H1 (cell line): ENCODE measurements around the gene MYOCD. TPM values are rescaled to one million over a fixed set of nuclear protein-coding genes. Genes with fewer than 3 reads are reported as not detected.

Source experiments
- CTCF ChIA-PET: fragments of 300-600 bp; sonication (Branson Sonifier 250); formaldehyde crosslinking; loops from one replicate; lab custom pipeline; 2021; ENCODE audit not compliant: partially characterized antibody; lab: Charles Lee
- POLR2A ChIA-PET: fragments of 300-600 bp; sonication (Branson Sonifier 250); formaldehyde crosslinking; loops from one replicate; lab custom pipeline; 2021; ENCODE audit warnings: inconsistent platforms; ENCODE audit not compliant: partially characterized antibody; lab: Charles Lee
- DNase-seq, 2 experiments: peaks; one replicate each; pipeline versions ENCODE4 v3.0.0 to v3.0.0-alpha.2; 2010 to 2022; ENCODE audit warnings: low spot score in 2 of 2, low read depth in 1 of 2, mixed read lengths in 1 of 2
- FAIRE-seq: peaks from 2 replicates; lab custom pipeline; 2011; peaks lifted over from hg19 to GRCh38; lab: Jason Lieb, UNC
- H2AFZ ChIP-seq: 2 replicates; pipeline ENCODE4 v1.8.1; 2012; ENCODE audit warnings: low read length, inconsistent platforms
- H2AK5ac ChIP-seq: 2 replicates; pipeline ENCODE4 v1.6.1; 2013; ENCODE audit warnings: low read depth, low read length
- H2BK120ac ChIP-seq: replicated peaks from 2 replicates; pipeline ENCODE3; 2013; ENCODE audit warnings: low read depth, low read length, inconsistent platforms
- H2BK12ac ChIP-seq: 2 replicates; pipeline ENCODE4 v1.6.1; 2013; ENCODE audit warnings: low read depth, low read length
- H2BK15ac ChIP-seq: 2 replicates; pipeline ENCODE4 v1.6.1; 2013; ENCODE audit warnings: low read length
- H2BK20ac ChIP-seq: 2 replicates; pipeline ENCODE4 v1.6.1; 2013; ENCODE audit warnings: low read length
- H2BK5ac ChIP-seq: 2 replicates; pipeline ENCODE4 v1.6.1; 2013; ENCODE audit warnings: low read depth, low read length
- H3K14ac ChIP-seq: 2 replicates; pipeline ENCODE4 v1.6.1; 2013; ENCODE audit warnings: inconsistent platforms; ENCODE audit not compliant: insufficient read length
- H3K18ac ChIP-seq: 2 replicates; pipeline ENCODE4 v1.6.1; 2013; ENCODE audit warnings: low read length; ENCODE audit errors: extremely low read depth
- H3K23ac ChIP-seq: 2 replicates; pipeline ENCODE4 v1.6.1; 2013; ENCODE audit warnings: inconsistent platforms; ENCODE audit not compliant: insufficient read length
- H3K23me2 ChIP-seq: 2 replicates; pipeline ENCODE4 v1.6.1; 2013; ENCODE audit warnings: low read depth, low read length
- H3K27ac ChIP-seq: 2 replicates; pipeline ENCODE4 v1.6.1; 2011; ENCODE audit warnings: low read depth, low read length, inconsistent platforms
- H3K27me3 ChIP-seq, 4 experiments: replicated peaks in 1 of 4; 1 replicate in 1 of 4; 2 replicates in 3 of 4; pipeline versions ENCODE4 v1.6.1 to v1.8.1; 2011 to 2013; ENCODE audit warnings: low read length in 3 of 4, mild to moderate bottlenecking in 3 of 4, inconsistent platforms in 2 of 4, mixed read lengths in 2 of 4, moderate library complexity in 1 of 4; ENCODE audit not compliant: control insufficient read depth in 3 of 4, insufficient read depth in 3 of 4; ENCODE audit errors: extremely low read depth in 1 of 4
- H3K36me3 ChIP-seq, 4 experiments: 2 replicates each; pipeline versions ENCODE4 v1.6.1 to v1.8.1; 2011 to 2013; ENCODE audit warnings: mild to moderate bottlenecking in 4 of 4, low read length in 3 of 4, moderate library complexity in 2 of 4, control low read depth in 1 of 4, inconsistent platforms in 1 of 4; ENCODE audit not compliant: insufficient read depth in 4 of 4, control insufficient read depth in 2 of 4
- H3K4ac ChIP-seq: replicated peaks from 2 replicates; pipeline ENCODE3; 2013; ENCODE audit warnings: low read length, low read depth, mixed read lengths, inconsistent platforms; ENCODE audit not compliant: insufficient read length
- H3K4me1 ChIP-seq, 4 experiments: replicated peaks in 1 of 4; 1 replicate in 1 of 4; 2 replicates in 3 of 4; pipeline versions ENCODE4 v1.6.1 to v1.8.1; 2011 to 2013; ENCODE audit warnings: low read length in 3 of 4, inconsistent platforms in 2 of 4, mixed read lengths in 1 of 4; ENCODE audit not compliant: insufficient read depth in 4 of 4, control insufficient read depth in 3 of 4
- H3K4me2 ChIP-seq, 2 experiments: 2 replicates each; pipeline versions ENCODE4 v1.6.1 to v1.8.1; 2011 to 2013; ENCODE audit warnings: low read depth in 2 of 2, low read length in 2 of 2, control low read depth in 1 of 2, inconsistent platforms in 1 of 2, mild to moderate bottlenecking in 1 of 2; ENCODE audit not compliant: insufficient read depth in 1 of 2
- H3K4me3 ChIP-seq, 4 experiments: fragments of 200-600, 300-600 bp in 1 of 4; sonication (generic), shearing (Covaris generic), sonication (Bioruptor Twin) in 1 of 4; 2 replicates each; pipeline versions ENCODE4 v1.5.1 to v1.8.1; 2011 to 2016; ENCODE audit warnings: low read length in 4 of 4, low read depth in 3 of 4, control low read depth in 2 of 4, inconsistent platforms in 2 of 4, mild to moderate bottlenecking in 2 of 4, mixed read lengths in 1 of 4, moderate library complexity in 1 of 4; ENCODE audit not compliant: insufficient read depth in 2 of 4; ENCODE audit errors: extremely low read depth in 1 of 4
- H3K56ac ChIP-seq: replicated peaks from 2 replicates; pipeline ENCODE3; 2013; ENCODE audit warnings: low read depth, mild to moderate bottlenecking, mixed read lengths, low read length, inconsistent platforms; ENCODE audit not compliant: insufficient read length
- H3K79me1 ChIP-seq: 2 replicates; pipeline ENCODE4 v1.6.1; 2013; ENCODE audit warnings: low read depth, low read length, control low read depth
- H3K79me2 ChIP-seq, 2 experiments: 2 replicates each; pipeline versions ENCODE4 v1.6.1 to v1.8.1; 2012 to 2013; ENCODE audit warnings: low read length in 2 of 2, mild to moderate bottlenecking in 2 of 2, inconsistent platforms in 1 of 2; ENCODE audit not compliant: insufficient read depth in 2 of 2, control insufficient read depth in 1 of 2
- H3K9ac ChIP-seq, 4 experiments: replicated peaks in 1 of 4; 1 replicate in 1 of 4; 2 replicates in 3 of 4; pipeline versions ENCODE4 v1.6.1 to v1.8.1; 2011 to 2013; ENCODE audit warnings: low read depth in 3 of 4, low read length in 3 of 4, control low read depth in 2 of 4, mild to moderate bottlenecking in 2 of 4, moderate library complexity in 2 of 4, inconsistent platforms in 1 of 4; ENCODE audit errors: extremely low read depth in 1 of 4
- H3K9me3 ChIP-seq, 2 experiments: 2 replicates each; pipeline versions ENCODE4 v1.6.1 to v1.8.1; 2012 to 2013; ENCODE audit warnings: mild to moderate bottlenecking in 2 of 2, moderate library complexity in 2 of 2, control low read depth in 1 of 2, inconsistent platforms in 1 of 2, low read depth in 1 of 2, low read length in 1 of 2, mixed read lengths in 1 of 2; ENCODE audit not compliant: insufficient read depth in 2 of 2
- H4K20me1 ChIP-seq, 2 experiments: replicated peaks in 1 of 2; 2 replicates each; pipeline versions ENCODE3 to v1.8.1; 2011 to 2013; ENCODE audit warnings: inconsistent platforms in 2 of 2, low read length in 2 of 2, mild to moderate bottlenecking in 1 of 2; ENCODE audit not compliant: insufficient read depth in 2 of 2, control insufficient read depth in 1 of 2
- H4K5ac ChIP-seq: 2 replicates; pipeline ENCODE4 v1.6.1; 2013; ENCODE audit warnings: low read length, low read depth, mixed read lengths, inconsistent platforms; ENCODE audit not compliant: insufficient read length
- H4K8ac ChIP-seq: 2 replicates; pipeline ENCODE4 v1.8.0; 2013; ENCODE audit warnings: mild to moderate bottlenecking, moderate library complexity, low read length, inconsistent platforms; ENCODE audit not compliant: insufficient read depth; ENCODE audit errors: extremely low read depth
- H4K91ac ChIP-seq: replicated peaks from 2 replicates; pipeline ENCODE3; 2013; ENCODE audit warnings: low read length, mixed read lengths, inconsistent platforms; ENCODE audit not compliant: insufficient read length
- ASH2L ChIP-seq: fragments of 200-600, 300-600 bp; sonication (generic); IDR thresholded peaks from one replicate; pipeline ENCODE4 v1.7.1; 2017; ENCODE audit warnings: low read length
- BRCA1 ChIP-seq: IDR thresholded peaks from 2 replicates; pipeline ENCODE4 v1.6.1; 2012; ENCODE audit warnings: low read depth, low read length, improper control_type of control experiment
- CBX8 ChIP-seq: fragments of 300-800, 300-1000 bp; sonication (generic); IDR thresholded peaks from 2 replicates; pipeline ENCODE4 v1.7.1; 2016; ENCODE audit warnings: low read depth, low read length, borderline replicate concordance
- CTBP2 ChIP-seq: IDR thresholded peaks from 2 replicates; pipeline ENCODE4 v1.7.0; 2011; ENCODE audit warnings: borderline replicate concordance, mild to moderate bottlenecking, moderate library complexity, mixed read lengths, low read length; ENCODE audit not compliant: insufficient read depth, insufficient read length
- GABPA ChIP-seq: IDR thresholded peaks from 2 replicates; pipeline ENCODE4 v1.6.1; 2011; ENCODE audit warnings: mild to moderate bottlenecking, low read length, moderate library complexity, borderline replicate concordance; ENCODE audit not compliant: insufficient read depth
- SAP30 ChIP-seq: fragments of 300-600 bp; sonication (generic); IDR thresholded peaks from 2 replicates; pipeline ENCODE4 v1.7.1; 2012; ENCODE audit warnings: low read length, moderate library complexity, mild to moderate bottlenecking, inconsistent platforms; ENCODE audit not compliant: insufficient read depth, insufficient replicate concordance
- SIN3A ChIP-seq, 2 experiments: IDR thresholded peaks in 1 of 2; conservative IDR thresholded peaks in 1 of 2; 2 replicates each; pipeline ENCODE4 v1.6.1; 2011 to 2012; ENCODE audit warnings: low read length in 2 of 2, improper control_type of control experiment in 1 of 2, low read depth in 1 of 2, mild to moderate bottlenecking in 1 of 2
- SIRT6 ChIP-seq: IDR thresholded peaks from one replicate; pipeline ENCODE4 v1.7.1; 2012; ENCODE audit warnings: low read length, inconsistent platforms
- SRF ChIP-seq: IDR thresholded peaks from 2 replicates; pipeline ENCODE4 v1.6.1; 2011; ENCODE audit warnings: mild to moderate bottlenecking, low read depth, low read length, moderate library complexity
- WGBS, 2 experiments: shearing (Covaris generic) in 1 of 2; methylation state at CpG; one replicate each; pipeline versions ENCODE4 v1.1.6 to v1.1.7; 2013 to 2015; ENCODE audit warnings: low lambda C conversion rate in 2 of 2, mixed read lengths in 2 of 2, inconsistent platforms in 1 of 2, low coverage in 1 of 2, missing lambda C conversion rate in 1 of 2; ENCODE audit not compliant: insufficient replicate concordance in 2 of 2, insufficient coverage in 1 of 2, insufficient read length in 1 of 2; ENCODE audit errors: extremely low coverage in 1 of 2, missing lambda C conversion rate in 1 of 2; 5-methylcytosine and 5-hydroxymethylcytosine counted together
- polyA plus RNA-seq, 7 experiments: library from polyadenylated mRNA; depleted of rRNA in 3 of 7; stranded (reverse) in 5 of 7; unstranded in 2 of 7; fragments of >200 nt in 5 of 7; fragments of 200-250 nt in 2 of 7; gene quantifications; 1 replicate in 5 of 7; 2 replicates in 1 of 7; 4 replicates in 1 of 7; pipeline versions ENCODE4 v1.2.1 to v1.2.3, GENCODE V29; 2011 to 2013; ENCODE audit warnings: missing spikeins in 2 of 7, mixed read lengths in 2 of 7
- total RNA-seq: library from RNA; stranded (reverse); fragmentation: NEBNext Ultra II Directional; extraction: Animal tissue kit (Norgen Biotek cat#: 25700); gene quantifications from 2 replicates; pipeline ENCODE4 v1.2.1, GENCODE V29; 2021

Gene MYOCD
- total and polyA plus RNA-seq, 2 of the 8 experiments (the other 6 are each of a cell fraction or from before 2014, with no cell fraction given): 0.30 to 4.9 TPM

DNA sequence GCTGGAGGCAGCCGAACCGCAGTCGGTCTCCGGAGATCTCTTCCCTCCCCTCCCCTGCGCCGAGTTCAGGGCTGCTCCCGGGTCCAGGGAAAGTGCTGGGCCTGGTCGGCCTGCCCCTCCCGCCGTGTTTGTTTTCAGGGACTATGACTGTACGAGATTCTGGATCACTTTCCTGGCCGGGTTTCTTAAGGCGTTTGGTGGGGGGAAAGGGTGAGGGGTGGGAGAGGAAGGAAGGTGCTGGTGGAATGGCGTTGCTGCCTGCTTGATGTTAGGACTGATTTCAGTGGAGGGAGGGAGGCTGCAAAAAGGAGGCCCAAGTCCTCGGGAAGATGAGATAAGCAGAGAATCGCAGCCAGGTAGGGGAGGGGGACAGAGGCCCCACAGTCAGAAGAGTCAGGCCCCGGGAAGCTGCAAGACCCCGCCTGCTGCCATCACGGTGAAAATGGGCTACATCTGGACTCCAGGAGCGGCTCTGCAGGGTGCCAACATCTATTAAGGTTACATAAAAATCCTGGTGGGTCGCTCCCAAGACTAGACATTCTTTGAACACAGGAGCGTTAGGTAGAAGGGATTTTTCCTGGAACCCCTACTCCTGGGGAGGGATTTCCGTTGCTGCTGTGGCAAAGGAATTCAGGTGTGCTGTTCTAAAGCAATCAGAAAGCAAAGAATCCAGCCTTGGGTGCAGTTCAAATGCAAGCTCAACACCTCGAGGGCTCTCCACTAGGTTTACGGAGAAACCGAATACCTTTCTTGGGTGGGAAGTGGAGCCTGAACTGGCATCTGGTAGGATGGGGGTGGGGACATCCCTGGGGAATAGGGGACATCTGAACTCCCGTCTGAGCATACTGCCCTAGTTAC is 124.8 kb downstream of the MYOCD start:
- no peak overlapping the region for H4K5ac ChIP-seq
- H2AFZ ChIP-seq: peak overlapping the region; percentile 73; the same call in 1 of the 2 replicates
- no peak overlapping the region for H2BK120ac ChIP-seq
- H3K4ac ChIP-seq: no peak overlapping the region
- H3K36me3 ChIP-seq: no peaks in the 10 kb centered on the region
- H2BK15ac ChIP-seq: no peak overlapping the region
- H3K4me2 ChIP-seq: peak overlapping the region; percentile 88 to 90
- H4K20me1 ChIP-seq: peaks cover 5 to 7% of the 10 kb centered on the region in 2 experiments
- peaks cover 2% of the 10 kb centered on the region for H3K79me1 ChIP-seq
- no peak overlapping the region; the same call in 1 of the 2 replicates for H4K8ac ChIP-seq
- WGBS, 2 experiments: 9% methylated on average over 16 of the region's 27 CpGs; no CpG with 5 or more reads in 1 of the 2 experiments
- no peak overlapping the region for H2AK5ac ChIP-seq
- peaks cover 0 to 8% (median 4%) of the 10 kb centered on the region in 4 experiments; a peak in 4 of 7 replicates for H3K4me1 ChIP-seq
- TF ChIP-seq ASH2L (peak; percentile 93), SIN3A (conservative IDR thresholded peaks at IDR 0.05 in 1 of 2, IDR thresholded peaks at IDR 0.05 in 1 of 2; ENCODE audit: low read depth in 1 of 2, low read length in 2 of 2) (0 out of 4 replicates have a peak, but pooled peaks of 1 of the 2 experiments have one; percentile 49), CBX8 (no peak), SRF (no peak), SAP30 (peak; percentile 81), SIRT6 (no peak), BRCA1 (no peak), GABPA (no peak), CTBP2 (no peak)
- peaks cover 11% of the 10 kb centered on the region for H3K23me2 ChIP-seq
- H2BK5ac ChIP-seq: peak overlapping the region; percentile 69
- no peak overlapping the region for H3K56ac ChIP-seq
- peak overlapping the region; percentile 84 to 92 (median 90) for H3K4me3 ChIP-seq
- peaks cover 8 to 46% of the 10 kb centered on the region in 2 experiments for H3K79me2 ChIP-seq
- peak overlapping the region; percentile 33; the same call in 1 of the 2 replicates for H2BK12ac ChIP-seq
- ChIA-PET POLR2A (interaction anchor here (0.6 to 1.4 kb wide), 6 partner anchors 9 to 329 kb away, joined by 3 to 5 read pairs (median 3); no protein-coding TSS in a partner anchor), CTCF (interaction anchor here (0.6 kb wide), 1 partner anchor 71 kb away, joined by 4 read pairs; no protein-coding TSS in a partner anchor)
- no peak overlapping the region for H3K27ac ChIP-seq
- peaks cover 0 to 2% (median under 1%) of the 10 kb centered on the region in 4 experiments; a peak in 2 of 7 replicates for H3K27me3 ChIP-seq
- H3K23ac ChIP-seq: no peak overlapping the region
- peak in 1 of 2 experiments; percentile 51 for DNase-seq
- no peak overlapping the region for H2BK20ac ChIP-seq
- no peak overlapping the region for H4K91ac ChIP-seq
- H3K9ac ChIP-seq: peak overlapping the region in 3 of 4 experiments; percentile 29 to 67 (median 52); a peak in 4 of 7 replicates
- H3K14ac ChIP-seq: no peak overlapping the region
- FAIRE-seq: no peak
- H3K9me3 ChIP-seq: no peaks in the 10 kb centered on the region
- 0 out of 2 replicates have a peak overlapping the region, but pooled peaks have one; percentile 5 for H3K18ac ChIP-seq
